Esophagus muscularis mucosa (tissue), 4 donors: ENCODE results near the gene AIFM3.

ENCODE experiments used
- EP300 ChIP-seq: sonication (generic); formaldehyde crosslinking; IDR thresholded peaks from one replicate; pipeline ENCODE4 v1.6.1; 2017; ENCODE audit warnings: antibody characterized with exemption
- POLR2A ChIP-seq: fragments of 450-650 bp; IDR thresholded peaks from one replicate; pipeline ENCODE4 v1.6.1; 2017; ENCODE audit warnings: antibody characterized with exemption, moderate library complexity, mild to moderate bottlenecking, low read depth
- POLR2AphosphoS5 ChIP-seq, 2 donors: sonication (generic); formaldehyde crosslinking; IDR thresholded peaks; one replicate each; pipeline ENCODE4 v1.6.1; 2017; ENCODE audit warnings: antibody characterized with exemption in 2 of 2
- TF ChIP-seq, protein P1 (sequence below), 3 experiments: fragments of 200-600 bp in 2 of 3; fragments of 450-650 bp in 1 of 3; sonication (generic) in 2 of 3; IDR thresholded peaks; one replicate each; pipeline ENCODE4 v1.5.1; 2017 to 2019; ENCODE audit warnings: antibody characterized with exemption in 3 of 3, mild to moderate bottlenecking in 2 of 3, moderate library complexity in 1 of 3

DNA sequence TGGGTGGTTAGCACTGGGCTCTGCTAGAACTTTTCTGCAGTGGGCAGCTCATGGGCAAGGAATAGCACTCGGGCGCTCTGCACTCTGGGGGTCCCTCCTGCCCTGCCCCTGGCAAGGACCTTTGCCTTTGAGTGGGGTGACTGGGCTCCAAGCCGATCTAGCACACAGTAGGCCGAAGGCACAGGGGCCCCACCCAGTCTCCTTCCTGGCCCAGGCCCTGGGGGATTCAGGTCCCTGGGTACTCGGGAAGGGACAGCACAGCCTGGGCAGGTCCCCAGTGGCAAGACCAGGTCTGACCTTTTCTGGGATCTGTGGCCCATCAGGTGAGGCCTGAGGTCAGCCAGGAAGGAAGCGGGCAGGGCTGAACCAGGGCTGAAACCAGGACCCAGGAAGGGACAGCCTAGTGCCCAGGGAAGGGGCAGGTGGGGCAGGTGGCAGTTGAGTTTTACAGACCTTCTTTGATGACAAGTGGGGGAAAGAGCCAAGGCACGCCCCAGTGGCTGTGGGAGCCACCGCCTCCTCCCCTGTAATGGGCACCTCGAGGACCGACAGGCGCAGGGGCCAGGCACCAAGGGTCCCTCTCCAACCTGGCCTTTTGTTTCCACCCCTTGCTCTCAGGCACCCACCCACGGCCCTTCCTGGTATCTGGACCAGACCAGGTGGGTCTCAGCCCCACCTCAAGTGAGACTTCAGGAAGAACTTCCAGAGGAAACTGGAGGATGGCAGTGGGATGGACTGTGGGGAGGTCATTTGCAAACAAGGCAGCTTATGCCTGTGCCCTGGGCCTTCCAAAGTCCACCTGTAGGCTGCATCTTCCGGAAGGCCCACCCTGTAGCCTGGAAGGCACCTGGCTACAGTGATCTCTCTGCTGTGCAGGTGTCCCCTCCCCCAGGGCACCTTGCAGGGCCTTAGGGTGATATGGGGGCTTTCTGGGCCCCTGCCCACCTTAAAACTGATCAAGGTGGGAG lies 883 bp upstream of the AIFM3 start:
- TF ChIP-seq, protein P1, sequence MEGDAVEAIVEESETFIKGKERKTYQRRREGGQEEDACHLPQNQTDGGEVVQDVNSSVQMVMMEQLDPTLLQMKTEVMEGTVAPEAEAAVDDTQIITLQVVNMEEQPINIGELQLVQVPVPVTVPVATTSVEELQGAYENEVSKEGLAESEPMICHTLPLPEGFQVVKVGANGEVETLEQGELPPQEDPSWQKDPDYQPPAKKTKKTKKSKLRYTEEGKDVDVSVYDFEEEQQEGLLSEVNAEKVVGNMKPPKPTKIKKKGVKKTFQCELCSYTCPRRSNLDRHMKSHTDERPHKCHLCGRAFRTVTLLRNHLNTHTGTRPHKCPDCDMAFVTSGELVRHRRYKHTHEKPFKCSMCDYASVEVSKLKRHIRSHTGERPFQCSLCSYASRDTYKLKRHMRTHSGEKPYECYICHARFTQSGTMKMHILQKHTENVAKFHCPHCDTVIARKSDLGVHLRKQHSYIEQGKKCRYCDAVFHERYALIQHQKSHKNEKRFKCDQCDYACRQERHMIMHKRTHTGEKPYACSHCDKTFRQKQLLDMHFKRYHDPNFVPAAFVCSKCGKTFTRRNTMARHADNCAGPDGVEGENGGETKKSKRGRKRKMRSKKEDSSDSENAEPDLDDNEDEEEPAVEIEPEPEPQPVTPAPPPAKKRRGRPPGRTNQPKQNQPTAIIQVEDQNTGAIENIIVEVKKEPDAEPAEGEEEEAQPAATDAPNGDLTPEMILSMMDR (IDR thresholded peaks at IDR 0.05), result no peak
- no peak for TF ChIP-seq POLR2AphosphoS5 (IDR thresholded peaks at IDR 0.05)
- no peak for TF ChIP-seq POLR2A
- no peak for TF ChIP-seq EP300
